Upper lobe of right lung (tissue), 1 donor: ENCODE measurements around the gene ARHGAP23. TPM values are rescaled to one million over a fixed set of nuclear protein-coding genes. Genes with fewer than 3 reads are reported as not detected.
A peak's percentile ranks its signal among the peaks of the same experiment; 100 is the strongest.

Experiments
- ATAC-seq: fragments of 200-7000 bp; cut with Tn5 transposase; one replicate; pipeline ENCODE4 v1.9.1; 2020; ENCODE audit warnings: mild to moderate bottlenecking, moderate library complexity
- DNase-seq: peaks from one replicate; pipeline ENCODE4 v3.0.0-alpha.2; 2020
- H3K27ac ChIP-seq: fragments of 200-600 bp; one replicate; pipeline ENCODE4 v1.8.0; 2022
- H3K27me3 ChIP-seq: fragments of 200-600 bp; one replicate; pipeline ENCODE4 v1.8.0; 2022; ENCODE audit warnings: mild to moderate bottlenecking
- H3K36me3 ChIP-seq: fragments of 200-600 bp; one replicate; pipeline ENCODE4 v1.8.0; 2022
- H3K4me1 ChIP-seq: fragments of 200-600 bp; one replicate; pipeline ENCODE4 v1.8.0; 2022
- H3K4me3 ChIP-seq: fragments of 200-600 bp; one replicate; pipeline ENCODE4 v1.8.0; 2022; ENCODE audit warnings: mild to moderate bottlenecking
- H3K9me3 ChIP-seq: fragments of 200-600 bp; one replicate; pipeline ENCODE4 v1.8.0; 2022
- intact Hi-C: fragments of 100-400 bp; cut with DNase I; formaldehyde crosslinking; loops from one replicate; pipeline ENCODE4 v1.11.0; 2022
- total RNA-seq: library from RNA; stranded (reverse); fragmentation: NEBNext Ultra II Directional; extraction: Animal tissue kit (Norgen Biotek cat#: 25700); gene quantifications from one replicate; pipeline ENCODE4 v1.2.1, GENCODE V29; 2021
- TF ChIP-seq, protein P1 (sequence below): fragments of 200-600 bp; IDR thresholded peaks from one replicate; pipeline ENCODE4 v1.8.0; 2022; ENCODE audit warnings: antibody characterized with exemption
- donor health status: DM: no; HTN: yes; CAD: no; lungs with severe emphysema.

Gene ARHGAP23
- total RNA-seq, 1 donor from 2014 or later, result 85.1 TPM

DNA sequence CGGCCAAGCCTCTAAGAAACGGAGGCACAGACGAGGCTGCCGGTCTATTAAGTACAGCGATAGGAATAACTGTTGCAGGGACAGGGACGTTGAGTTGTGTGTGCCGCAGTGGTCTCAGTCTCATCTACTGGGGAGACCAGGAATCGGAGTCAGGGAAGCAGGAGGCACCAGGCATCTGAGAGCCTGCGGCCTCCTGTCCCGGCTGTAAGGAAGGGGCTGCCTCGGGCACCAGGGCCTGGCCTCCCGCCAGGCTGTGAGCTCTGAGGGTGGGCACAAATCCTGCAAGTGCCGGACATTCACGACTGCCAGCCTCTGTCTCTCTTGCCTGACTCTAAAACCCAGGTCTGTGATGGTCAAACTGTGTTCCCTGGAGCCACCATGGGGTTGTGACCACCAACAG, 76.0 kb downstream of the ARHGAP23 start:
- ATAC-seq (no peak), DNase-seq (no peak)
- TF ChIP-seq, protein P1, sequence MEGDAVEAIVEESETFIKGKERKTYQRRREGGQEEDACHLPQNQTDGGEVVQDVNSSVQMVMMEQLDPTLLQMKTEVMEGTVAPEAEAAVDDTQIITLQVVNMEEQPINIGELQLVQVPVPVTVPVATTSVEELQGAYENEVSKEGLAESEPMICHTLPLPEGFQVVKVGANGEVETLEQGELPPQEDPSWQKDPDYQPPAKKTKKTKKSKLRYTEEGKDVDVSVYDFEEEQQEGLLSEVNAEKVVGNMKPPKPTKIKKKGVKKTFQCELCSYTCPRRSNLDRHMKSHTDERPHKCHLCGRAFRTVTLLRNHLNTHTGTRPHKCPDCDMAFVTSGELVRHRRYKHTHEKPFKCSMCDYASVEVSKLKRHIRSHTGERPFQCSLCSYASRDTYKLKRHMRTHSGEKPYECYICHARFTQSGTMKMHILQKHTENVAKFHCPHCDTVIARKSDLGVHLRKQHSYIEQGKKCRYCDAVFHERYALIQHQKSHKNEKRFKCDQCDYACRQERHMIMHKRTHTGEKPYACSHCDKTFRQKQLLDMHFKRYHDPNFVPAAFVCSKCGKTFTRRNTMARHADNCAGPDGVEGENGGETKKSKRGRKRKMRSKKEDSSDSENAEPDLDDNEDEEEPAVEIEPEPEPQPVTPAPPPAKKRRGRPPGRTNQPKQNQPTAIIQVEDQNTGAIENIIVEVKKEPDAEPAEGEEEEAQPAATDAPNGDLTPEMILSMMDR, result no peak
- Histone ChIP-seq H3K4me3 (no peak overlapping the region), H3K27ac (no peak overlapping the region), H3K4me1 (no peaks in the 10 kb centered on the region), H3K27me3 (no peaks in the 10 kb centered on the region), H3K36me3 (peaks cover 33% of the 10 kb centered on the region), H3K9me3 (no peaks in the 10 kb centered on the region)
- intact Hi-C loops, result no loop called here

DNA sequence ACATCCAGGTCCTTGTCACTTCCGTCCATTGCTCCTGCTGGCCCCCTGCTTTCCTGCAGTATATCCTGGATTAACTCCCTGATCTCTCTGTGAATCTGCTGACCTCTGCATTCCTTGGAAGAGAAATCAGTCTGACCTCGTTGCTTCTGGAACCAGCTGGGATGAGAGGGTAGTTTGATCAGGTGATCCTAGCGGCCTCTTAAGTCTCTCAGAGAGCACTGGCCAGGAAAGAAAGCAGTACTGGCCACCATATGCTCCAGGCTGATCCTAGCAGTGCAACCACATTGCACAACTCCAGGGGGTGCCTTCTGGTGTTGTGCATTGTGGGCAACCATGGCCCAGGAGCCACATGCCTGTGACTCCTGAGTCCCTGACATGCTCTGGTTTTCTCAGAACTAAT, 79.2 kb downstream of the ARHGAP23 start:
- DNase-seq (no peak), ATAC-seq (no peak)
- no peak overlapping the region for H3K27ac ChIP-seq
- peaks cover 6% of the 10 kb centered on the region for H3K27me3 ChIP-seq
- H3K4me3 ChIP-seq, result no peak overlapping the region
- intact Hi-C loops, result no loop called here
- no peaks in the 10 kb centered on the region for H3K4me1 ChIP-seq
- H3K36me3 ChIP-seq, result peaks cover 21% of the 10 kb centered on the region
- no peaks in the 10 kb centered on the region for H3K9me3 ChIP-seq
- TF ChIP-seq, protein P1, result no peak

DNA sequence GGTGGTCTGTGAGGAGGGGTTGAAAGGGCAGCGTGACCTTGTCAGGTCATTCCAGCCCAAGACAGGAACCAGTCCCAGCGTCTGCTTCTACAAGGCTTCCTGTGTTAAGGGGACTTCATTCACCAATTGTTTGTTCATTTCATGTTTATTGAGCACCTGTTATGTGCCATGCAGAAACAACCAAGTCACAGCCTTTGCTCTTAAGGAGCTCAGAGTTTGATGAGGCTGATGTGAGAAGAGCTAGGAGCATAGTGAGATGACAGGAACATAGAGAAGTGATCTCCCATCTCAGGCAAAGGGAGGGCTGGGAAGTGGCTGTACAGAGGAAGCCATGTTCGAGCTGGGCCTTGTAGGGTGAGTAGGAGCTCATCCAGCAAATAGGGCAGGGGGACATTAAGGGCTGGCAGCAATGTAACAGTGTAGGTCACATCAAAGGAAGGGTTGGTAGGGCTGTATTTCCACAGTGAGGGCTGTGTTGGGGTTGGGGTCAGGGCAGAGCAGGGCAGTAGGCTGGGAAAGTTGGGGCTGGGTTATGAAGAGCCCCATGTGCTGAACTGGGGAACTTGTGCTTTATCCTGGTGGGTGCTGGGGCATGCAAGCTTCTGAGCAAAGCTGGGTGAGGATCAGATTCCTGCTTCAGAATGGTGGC, 79.8 kb downstream of the ARHGAP23 start:
- peaks cover 19% of the 10 kb centered on the region for H3K36me3 ChIP-seq
- no peak for DNase-seq
- peaks cover 6% of the 10 kb centered on the region for H3K27me3 ChIP-seq
- H3K27ac ChIP-seq, result no peak overlapping the region
- intact Hi-C loops, result no loop called here
- no peaks in the 10 kb centered on the region for H3K9me3 ChIP-seq
- TF ChIP-seq, protein P1, result no peak
- ATAC-seq, result no peak
- H3K4me3 ChIP-seq, result no peak overlapping the region
- H3K4me1 ChIP-seq, result no peaks in the 10 kb centered on the region

DNA sequence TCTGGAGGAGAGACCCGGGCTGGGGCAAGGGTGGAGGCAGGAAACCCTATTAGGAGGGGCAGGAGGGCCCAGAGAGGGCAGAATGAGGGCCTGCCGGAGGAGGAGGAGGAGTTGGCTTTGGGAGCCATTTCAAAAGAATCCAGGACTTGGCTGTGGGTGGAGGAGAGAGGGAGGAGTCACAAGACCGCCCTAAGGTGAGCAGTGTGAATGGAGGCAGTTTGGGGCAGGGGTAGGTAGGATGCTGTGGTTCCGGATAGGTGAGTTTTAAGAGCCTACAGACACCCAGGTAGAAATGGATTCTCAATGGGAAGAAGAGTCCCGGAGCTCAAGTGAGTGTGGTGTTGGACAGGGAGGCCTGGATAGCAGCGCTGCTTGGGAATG, 80.3 kb downstream of the ARHGAP23 start:
- peaks cover 19% of the 10 kb centered on the region for H3K36me3 ChIP-seq

DNA sequence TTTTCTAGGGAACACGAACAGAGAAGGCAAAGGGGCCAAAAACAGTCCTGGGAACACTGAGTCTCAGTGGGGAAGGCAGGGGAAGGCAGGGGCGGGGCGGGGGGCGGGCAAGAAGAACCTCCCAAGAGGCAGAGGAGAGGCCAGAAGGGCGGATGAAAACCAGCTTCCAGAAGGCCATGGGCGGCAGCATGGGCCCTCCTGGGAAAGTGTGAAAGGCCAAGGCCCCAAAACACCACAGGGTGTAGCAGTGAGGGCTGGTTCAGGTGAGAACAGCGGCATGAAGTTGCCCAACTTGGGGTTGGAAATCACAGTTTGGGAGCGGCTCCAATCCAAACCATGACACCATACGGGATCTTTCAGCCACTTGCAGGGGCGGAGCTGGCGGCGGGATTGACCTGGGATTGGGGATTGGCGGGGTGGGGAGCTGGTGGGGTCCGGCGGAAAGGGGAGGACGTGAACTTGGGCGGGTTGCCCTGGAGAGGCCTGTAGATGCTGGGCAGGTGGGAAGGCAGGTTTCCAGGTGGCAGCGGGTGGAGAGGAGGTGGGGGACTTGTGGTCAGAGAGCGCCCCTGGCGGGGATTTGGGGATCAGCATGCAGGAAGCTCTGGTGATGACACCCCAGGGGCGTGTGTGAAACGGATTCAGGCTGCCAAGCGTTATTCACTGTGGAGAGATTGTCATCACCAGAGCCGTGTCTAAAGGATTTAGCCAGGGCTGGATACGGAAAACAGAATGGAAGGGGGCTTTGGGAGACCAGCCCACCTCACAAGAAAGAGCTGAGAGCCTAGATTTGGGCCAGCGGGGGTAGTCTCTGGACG, 80.9 kb downstream of the ARHGAP23 start:
- no peaks in the 10 kb centered on the region for H3K9me3 ChIP-seq
- no peaks in the 10 kb centered on the region for H3K4me1 ChIP-seq
- DNase-seq (peak; percentile 82), ATAC-seq (peak; percentile 70)
- TF ChIP-seq, protein P1, result peak; percentile 57
- H3K27ac ChIP-seq, result no peak overlapping the region
- peaks cover 16% of the 10 kb centered on the region for H3K36me3 ChIP-seq
- intact Hi-C loops, result no loop called here
- no peak overlapping the region for H3K4me3 ChIP-seq
- peaks cover 6% of the 10 kb centered on the region for H3K27me3 ChIP-seq

More for the DNA sequence above, 80.3 kb downstream of the ARHGAP23 start:
- H3K4me1 ChIP-seq, result no peaks in the 10 kb centered on the region
- H3K27ac ChIP-seq, result no peak overlapping the region
- ATAC-seq, result no peak
- peaks cover 6% of the 10 kb centered on the region for H3K27me3 ChIP-seq
- TF ChIP-seq, protein P1, result no peak
- H3K4me3 ChIP-seq, result no peak overlapping the region
- intact Hi-C loops, result no loop called here
- DNase-seq, result no peak
- H3K9me3 ChIP-seq, result no peaks in the 10 kb centered on the region
